Breast epithelium (tissue), 4 donors: ENCODE measurements around the gene PCDH1. TPM values are rescaled to one million over a fixed set of nuclear protein-coding genes. Genes with fewer than 3 reads are reported as not detected.

Experiments used
- DNase-seq, 2 donors: peaks; one replicate each; pipeline ENCODE4 v3.0.0-alpha.2; 2019; ENCODE audit warnings: low spot score in 2 of 2
- H3K27ac ChIP-seq, 2 donors: fragments of 200-600 bp; sonication (generic) in 1 of 2; one replicate each; pipeline ENCODE4 v1.5.1; 2016 to 2019; ENCODE audit warnings: mild to moderate bottlenecking in 1 of 2
- H3K27me3 ChIP-seq, 2 donors: fragments of 200-600 bp; sonication (generic) in 1 of 2; one replicate each; pipeline versions ENCODE4 v1.5.1 to v1.6.0; 2017 to 2019; ENCODE audit warnings: control low read depth in 1 of 2, mild to moderate bottlenecking in 1 of 2
- H3K36me3 ChIP-seq: fragments of 200-600 bp; one replicate; pipeline ENCODE4 v1.5.1; 2019
- H3K4me1 ChIP-seq, 2 donors: fragments of 200-600 bp; sonication (generic); one replicate each; pipeline ENCODE4 v1.5.1; 2016 to 2019; ENCODE audit warnings: control low read depth in 1 of 2
- H3K4me3 ChIP-seq, 3 donors: fragments of 200-600 bp; sonication (generic); 1 replicate in 2 of 3; 2 replicates in 1 of 3; pipeline ENCODE4 v1.5.1; 2016 to 2019; ENCODE audit warnings: mild to moderate bottlenecking in 3 of 3, moderate library complexity in 2 of 3
- H3K9me3 ChIP-seq, 2 donors: fragments of 200-600 bp; sonication (generic) in 1 of 2; one replicate each; pipeline ENCODE4 v1.5.1; 2016 to 2019; ENCODE audit warnings: control low read depth in 1 of 2
- POLR2A ChIP-seq: fragments of 450-650 bp; IDR thresholded peaks from one replicate; pipeline ENCODE4 v1.6.1; 2016; ENCODE audit warnings: antibody characterized with exemption, mild to moderate bottlenecking, moderate library complexity
- POLR2AphosphoS5 ChIP-seq, 3 donors: sonication (generic); formaldehyde crosslinking; IDR thresholded peaks; one replicate each; pipeline ENCODE4 v1.6.1; 2017; ENCODE audit warnings: antibody characterized with exemption in 3 of 3
- intact Hi-C: fragments of 100-400 bp; cut with DNase I; formaldehyde crosslinking; loops from one replicate; pipeline ENCODE4 v1.15.1; 2023; ENCODE audit warnings: low total_unique reads
- total RNA-seq, 3 donors: library from RNA; depleted of rRNA; stranded (reverse); fragments of >200 nt; gene quantifications; one replicate each; pipeline ENCODE4 v1.1.0, GENCODE V29; 2016
- TF ChIP-seq, protein P1 (sequence below), 3 donors: fragments of 450-650 bp; IDR thresholded peaks; one replicate each; pipeline ENCODE4 v1.5.1; 2016 to 2017; ENCODE audit warnings: antibody characterized with exemption in 3 of 3, mild to moderate bottlenecking in 3 of 3, moderate library complexity in 3 of 3

PCDH1 gene
- total RNA-seq, 3 donors from 2014 or later: 28.3 to 72.7 (median 65.9) TPM

DNA sequence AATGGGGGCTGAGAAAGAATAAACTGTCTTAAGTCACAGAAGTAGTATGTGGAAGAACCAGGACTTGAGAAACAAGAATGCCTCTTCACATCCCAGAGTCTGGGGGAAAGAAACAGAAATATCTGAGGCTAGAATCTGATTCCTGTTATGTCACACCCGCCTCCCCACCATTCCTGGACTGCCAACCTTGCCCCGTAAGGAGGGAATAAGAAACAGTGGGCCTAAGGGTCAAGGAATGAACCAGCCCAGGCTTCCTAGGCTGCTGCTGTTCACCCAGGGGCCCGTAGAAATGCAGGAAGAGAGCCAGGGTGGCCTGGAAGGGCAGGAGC, 4.3 kb downstream of the PCDH1 start:
- DNase-seq: no peak
- Histone ChIP-seq H3K4me1 (peaks cover 9 to 15% of the 10 kb centered on the region in 2 donors), H3K27ac (peak overlapping the region; percentile 91 to 95), H3K9me3 (no peaks in the 10 kb centered on the region), H3K36me3 (no peaks in the 10 kb centered on the region), H3K4me3 (peak overlapping the region in 2 of 3 donors; percentile 76 to 91), H3K27me3 (peaks cover 0 to 3% of the 10 kb centered on the region in 2 donors)
- intact Hi-C loops: no loop called here
- TF ChIP-seq POLR2AphosphoS5 (IDR thresholded peaks at IDR 0.05) (no peak), POLR2A (no peak)
- TF ChIP-seq, protein P1, sequence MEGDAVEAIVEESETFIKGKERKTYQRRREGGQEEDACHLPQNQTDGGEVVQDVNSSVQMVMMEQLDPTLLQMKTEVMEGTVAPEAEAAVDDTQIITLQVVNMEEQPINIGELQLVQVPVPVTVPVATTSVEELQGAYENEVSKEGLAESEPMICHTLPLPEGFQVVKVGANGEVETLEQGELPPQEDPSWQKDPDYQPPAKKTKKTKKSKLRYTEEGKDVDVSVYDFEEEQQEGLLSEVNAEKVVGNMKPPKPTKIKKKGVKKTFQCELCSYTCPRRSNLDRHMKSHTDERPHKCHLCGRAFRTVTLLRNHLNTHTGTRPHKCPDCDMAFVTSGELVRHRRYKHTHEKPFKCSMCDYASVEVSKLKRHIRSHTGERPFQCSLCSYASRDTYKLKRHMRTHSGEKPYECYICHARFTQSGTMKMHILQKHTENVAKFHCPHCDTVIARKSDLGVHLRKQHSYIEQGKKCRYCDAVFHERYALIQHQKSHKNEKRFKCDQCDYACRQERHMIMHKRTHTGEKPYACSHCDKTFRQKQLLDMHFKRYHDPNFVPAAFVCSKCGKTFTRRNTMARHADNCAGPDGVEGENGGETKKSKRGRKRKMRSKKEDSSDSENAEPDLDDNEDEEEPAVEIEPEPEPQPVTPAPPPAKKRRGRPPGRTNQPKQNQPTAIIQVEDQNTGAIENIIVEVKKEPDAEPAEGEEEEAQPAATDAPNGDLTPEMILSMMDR (IDR thresholded peaks at IDR 0.05): no peak

DNA sequence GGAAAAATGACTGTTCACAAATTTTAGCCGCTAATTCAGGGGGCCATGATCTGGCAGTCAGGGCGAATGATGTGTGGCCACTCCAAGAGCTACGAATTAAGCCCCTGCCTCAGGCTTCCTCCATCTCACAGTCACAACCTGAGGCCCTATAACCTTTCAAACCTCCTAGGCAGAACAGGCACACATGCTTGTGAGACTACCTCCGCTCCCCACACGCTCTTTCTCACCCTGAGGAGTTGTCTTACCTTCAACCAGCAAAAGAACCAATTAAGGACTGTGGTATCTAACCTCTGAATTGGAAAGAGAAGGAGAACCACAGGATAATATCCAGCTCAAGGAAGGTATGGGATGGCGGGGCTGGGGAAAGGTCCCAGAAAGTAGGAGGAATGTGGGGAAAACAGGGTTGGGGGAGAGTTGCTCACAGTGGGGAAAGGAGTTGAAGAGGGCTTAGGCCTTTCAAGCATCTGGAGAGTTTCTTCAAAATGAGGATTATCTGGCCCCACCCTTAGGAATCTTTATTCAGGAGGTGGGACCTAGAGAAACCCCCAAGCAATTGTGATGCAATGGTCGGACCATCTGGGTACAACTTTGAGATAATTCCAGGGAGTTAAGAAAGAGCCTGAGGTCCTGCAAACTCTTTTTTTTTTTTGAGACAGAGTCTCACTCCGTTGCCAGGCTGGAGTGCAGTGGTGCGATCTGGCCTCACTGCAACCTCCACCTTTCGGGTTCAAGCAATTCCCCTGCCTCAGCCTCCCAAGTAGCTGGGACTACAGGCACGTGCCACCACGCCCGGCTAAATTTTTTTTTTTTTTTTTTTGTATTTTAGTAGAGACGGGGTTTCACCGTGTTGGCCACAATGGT, 5.5 kb downstream of the PCDH1 start:
- Histone ChIP-seq H3K9me3 (no peaks in the 10 kb centered on the region), H3K36me3 (no peaks in the 10 kb centered on the region), H3K4me3 (no peak overlapping the region), H3K27ac (peak overlapping the region; percentile 50 to 64), H3K4me1 (peaks cover 9 to 13% of the 10 kb centered on the region in 2 donors), H3K27me3 (peaks cover 0 to 3% of the 10 kb centered on the region in 2 donors)
- TF ChIP-seq POLR2AphosphoS5 (IDR thresholded peaks at IDR 0.05) (no peak), POLR2A (no peak)
- TF ChIP-seq, protein P1 (IDR thresholded peaks at IDR 0.05): no peak
- peak in 1 of 2 donors; percentile 15 for DNase-seq
- intact Hi-C loops: no loop called here

DNA sequence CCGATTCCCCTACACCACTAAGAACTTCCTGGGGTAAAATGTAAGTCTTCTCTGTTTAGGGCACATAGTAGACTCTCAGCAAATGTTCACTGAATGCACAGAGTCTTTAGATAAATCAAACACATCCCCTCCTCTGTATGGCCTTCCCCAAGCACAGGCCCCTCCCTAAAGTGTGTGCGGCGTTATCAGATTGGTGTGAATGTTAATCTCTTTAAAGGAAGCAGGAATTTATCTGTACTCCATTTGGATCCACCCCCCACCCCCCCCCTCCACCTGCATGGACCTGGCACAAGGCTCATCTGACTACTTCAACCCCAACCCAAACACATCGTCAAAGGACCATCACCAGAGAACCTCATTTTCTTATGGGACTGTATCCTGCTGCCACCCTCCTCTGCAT, 6.3 kb downstream of the PCDH1 start:
- DNase-seq: no peak
- intact Hi-C loops: no loop called here
- H3K27me3 ChIP-seq: peaks cover 0 to 3% of the 10 kb centered on the region in 2 donors
- H3K36me3 ChIP-seq: no peaks in the 10 kb centered on the region
- H3K9me3 ChIP-seq: no peaks in the 10 kb centered on the region
- peaks cover 9 to 13% of the 10 kb centered on the region in 2 donors for H3K4me1 ChIP-seq
- TF ChIP-seq POLR2AphosphoS5 (IDR thresholded peaks at IDR 0.05) (no peak), POLR2A (no peak)
- TF ChIP-seq, protein P1 (IDR thresholded peaks at IDR 0.05): no peak
- no peak overlapping the region for H3K4me3 ChIP-seq
- peak overlapping the region; percentile 64 to 93 for H3K27ac ChIP-seq

DNA sequence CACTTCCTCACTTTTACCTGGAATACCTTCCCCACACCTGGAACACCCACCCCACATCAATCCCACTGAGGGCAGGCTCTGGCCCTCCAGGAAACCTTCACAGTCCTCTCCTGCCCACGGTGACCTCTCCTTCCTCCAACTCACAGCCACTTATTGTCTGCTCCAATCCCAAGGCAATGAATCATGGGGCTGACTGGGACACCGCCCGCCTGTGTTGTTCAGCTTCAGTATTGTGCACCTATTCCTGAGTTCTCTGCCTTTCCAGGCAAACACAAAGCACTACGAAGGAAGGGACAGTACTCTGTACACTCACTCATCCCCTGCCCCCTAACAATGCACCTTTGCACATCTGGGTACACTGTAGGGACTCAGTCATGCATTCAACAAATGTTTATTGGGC, 7.3 kb downstream of the PCDH1 start:
- no peaks in the 10 kb centered on the region for H3K27me3 ChIP-seq
- no peaks in the 10 kb centered on the region for H3K36me3 ChIP-seq
- peak overlapping the region; percentile 64 to 93 for H3K27ac ChIP-seq
- no peaks in the 10 kb centered on the region for H3K9me3 ChIP-seq
- H3K4me3 ChIP-seq: no peak overlapping the region
- no peak for TF ChIP-seq POLR2A
- TF ChIP-seq, protein P1 (IDR thresholded peaks at IDR 0.05): no peak
- intact Hi-C loops: no loop called here
- peaks cover 9 to 13% of the 10 kb centered on the region in 2 donors for H3K4me1 ChIP-seq
- no peak for DNase-seq

DNA sequence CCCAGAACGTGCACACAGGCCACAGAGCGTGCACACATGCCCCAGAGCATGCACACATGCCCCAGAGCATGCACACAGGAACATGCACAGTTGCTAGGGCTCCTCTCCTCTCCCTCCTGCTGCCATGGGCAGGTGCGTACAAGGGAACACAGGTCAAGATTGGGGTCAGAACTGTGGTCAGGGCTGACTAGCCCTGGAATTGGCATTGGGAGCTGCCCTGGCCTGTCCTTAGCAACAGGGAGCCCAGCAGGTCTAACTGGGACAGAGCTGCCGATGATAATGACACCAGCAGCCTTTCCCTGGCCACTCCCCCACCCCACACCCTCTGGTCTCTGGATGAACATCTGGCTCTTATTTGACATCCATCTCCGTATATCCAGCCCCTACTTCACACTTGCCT, 8.0 kb downstream of the PCDH1 start:
- Histone ChIP-seq H3K4me3 (no peak overlapping the region), H3K9me3 (no peaks in the 10 kb centered on the region), H3K27me3 (no peaks in the 10 kb centered on the region), H3K36me3 (no peaks in the 10 kb centered on the region), H3K27ac (peak overlapping the region; percentile 64 to 93), H3K4me1 (peaks cover 14 to 20% of the 10 kb centered on the region in 2 donors)
- intact Hi-C loops: no loop called here
- no peak for DNase-seq
- TF ChIP-seq POLR2AphosphoS5 (IDR thresholded peaks at IDR 0.05): no peak
- no peak for TF ChIP-seq POLR2A
- TF ChIP-seq, protein P1 (IDR thresholded peaks at IDR 0.05): no peak
